Measurements from ENCODE around the gene DES.

DES gene

GRCh38 chr2:219429958-219430606 lies 11.9 kb downstream of the DES start:
- TF ChIP-seq, protein P1, sequence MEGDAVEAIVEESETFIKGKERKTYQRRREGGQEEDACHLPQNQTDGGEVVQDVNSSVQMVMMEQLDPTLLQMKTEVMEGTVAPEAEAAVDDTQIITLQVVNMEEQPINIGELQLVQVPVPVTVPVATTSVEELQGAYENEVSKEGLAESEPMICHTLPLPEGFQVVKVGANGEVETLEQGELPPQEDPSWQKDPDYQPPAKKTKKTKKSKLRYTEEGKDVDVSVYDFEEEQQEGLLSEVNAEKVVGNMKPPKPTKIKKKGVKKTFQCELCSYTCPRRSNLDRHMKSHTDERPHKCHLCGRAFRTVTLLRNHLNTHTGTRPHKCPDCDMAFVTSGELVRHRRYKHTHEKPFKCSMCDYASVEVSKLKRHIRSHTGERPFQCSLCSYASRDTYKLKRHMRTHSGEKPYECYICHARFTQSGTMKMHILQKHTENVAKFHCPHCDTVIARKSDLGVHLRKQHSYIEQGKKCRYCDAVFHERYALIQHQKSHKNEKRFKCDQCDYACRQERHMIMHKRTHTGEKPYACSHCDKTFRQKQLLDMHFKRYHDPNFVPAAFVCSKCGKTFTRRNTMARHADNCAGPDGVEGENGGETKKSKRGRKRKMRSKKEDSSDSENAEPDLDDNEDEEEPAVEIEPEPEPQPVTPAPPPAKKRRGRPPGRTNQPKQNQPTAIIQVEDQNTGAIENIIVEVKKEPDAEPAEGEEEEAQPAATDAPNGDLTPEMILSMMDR (IDR thresholded peaks at IDR 0.05; ENCODE audit: insufficient read depth, low read length, missing control alignments), result no peak
- ChIA-PET POLR2A (interaction anchor here (0.6 kb wide), 1 partner anchor 12 kb away, joined by 5 read pairs; no protein-coding TSS in a partner anchor), CTCF (interaction anchor here (0.7 to 6.3 kb wide), 20 partner anchors 10 to 260 kb away, joined by 3 to 59 read pairs (median 5); partner anchors contain the start of genes DES and GMPPA)
- H3K4me3 ChIP-seq (ENCODE audit: low read depth, low read length), result no peak overlapping the region
- no peak for DNase-seq (ENCODE audit: low read depth, low spot score)

GRCh38 chr2:219430633-219431615 lies 12.7 kb downstream of the DES start:
- no peak overlapping the region for H3K4me3 ChIP-seq (ENCODE audit: low read depth, low read length)
- ChIA-PET CTCF (interaction anchor here (0.7 to 6.3 kb wide), 23 partner anchors 10 to 259 kb away, joined by 3 to 59 read pairs (median 5); partner anchors contain the start of genes DES and GMPPA), POLR2A (interaction anchor here (0.6 kb wide), 1 partner anchor 11 kb away, joined by 5 read pairs; no protein-coding TSS in a partner anchor)
- no peak for DNase-seq (ENCODE audit: low read depth, low spot score)
- TF ChIP-seq, protein P1 (IDR thresholded peaks at IDR 0.05; ENCODE audit: insufficient read depth, low read length, missing control alignments), result peak; percentile 48

DNA sequence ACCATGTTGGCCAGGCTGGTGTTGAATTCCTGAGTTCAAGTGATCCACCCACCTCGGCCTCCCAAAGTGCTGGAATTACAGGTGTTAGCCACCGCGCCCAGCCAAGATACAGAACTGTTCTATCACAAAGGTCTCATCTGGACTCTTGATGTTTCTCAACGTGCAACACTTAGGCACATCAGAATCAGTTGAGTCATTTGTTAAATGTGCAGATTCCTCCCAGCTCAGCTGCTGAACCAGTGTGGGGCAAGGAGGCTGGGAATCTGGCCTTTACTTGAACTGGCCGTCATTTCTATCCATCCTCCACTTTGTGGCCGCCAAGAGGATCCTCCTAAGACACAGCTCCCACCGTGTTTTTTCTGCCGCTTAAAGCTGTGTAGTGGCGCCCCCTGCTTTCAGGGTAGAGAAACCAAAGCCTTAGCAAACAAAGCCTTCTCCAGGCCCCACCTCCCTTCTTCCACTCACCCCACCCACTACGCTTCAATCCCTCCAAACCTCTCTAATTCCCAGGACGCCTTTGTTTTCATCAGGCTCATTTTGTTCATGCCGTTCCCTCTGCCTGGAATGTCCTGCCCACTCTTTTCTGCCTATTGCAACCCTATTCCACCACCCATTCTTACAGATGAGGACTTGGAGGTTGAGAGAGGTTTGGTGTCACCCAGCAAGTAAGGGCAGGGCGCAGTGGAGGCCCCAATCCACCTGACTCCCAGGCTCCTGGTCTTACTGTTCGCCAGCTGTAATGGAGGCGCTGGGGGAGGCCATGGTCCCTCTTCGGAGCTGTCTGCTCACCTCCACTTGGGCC lies 15.7 kb downstream of the DES start:
- ChIA-PET POLR2A (no interaction called here), CTCF (interaction anchor here (0.7 to 5.2 kb wide), 16 partner anchors 9 to 95 kb away, joined by 3 to 50 read pairs (median 4); no protein-coding TSS in a partner anchor)
- TF ChIP-seq, protein P1 (IDR thresholded peaks at IDR 0.05; ENCODE audit: insufficient read depth, low read length, missing control alignments), result peak; percentile 49
- DNase-seq (ENCODE audit: low read depth, low spot score), result no peak
- no peak overlapping the region for H3K4me3 ChIP-seq (ENCODE audit: low read depth, low read length)

DNA sequence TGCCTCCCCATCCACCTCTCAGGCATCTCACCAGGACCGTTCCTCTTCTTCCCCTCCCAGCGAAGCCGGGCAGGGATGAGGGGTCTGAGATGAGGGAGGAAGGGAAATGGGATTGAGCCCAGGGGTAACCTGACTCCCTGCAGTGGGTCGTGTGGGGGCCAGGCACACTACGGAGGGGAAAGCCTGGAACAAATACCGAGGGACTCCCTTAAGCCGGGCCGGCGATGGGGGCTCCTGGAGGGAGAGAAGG lies 16.2 kb downstream of the DES start:
- DNase-seq (ENCODE audit: low read depth, low spot score), result no peak
- TF ChIP-seq, protein P1 (IDR thresholded peaks at IDR 0.05; ENCODE audit: insufficient read depth, low read length, missing control alignments), result no peak
- POLR2A ChIA-PET, result no interaction called here
- CTCF ChIA-PET, result interaction anchor here (1.1 to 5.2 kb wide), 13 partner anchors 8 to 95 kb away, joined by 3 to 50 read pairs (median 5); no protein-coding TSS in a partner anchor
- H3K4me3 ChIP-seq (ENCODE audit: low read depth, low read length), result no peak overlapping the region

DNA sequence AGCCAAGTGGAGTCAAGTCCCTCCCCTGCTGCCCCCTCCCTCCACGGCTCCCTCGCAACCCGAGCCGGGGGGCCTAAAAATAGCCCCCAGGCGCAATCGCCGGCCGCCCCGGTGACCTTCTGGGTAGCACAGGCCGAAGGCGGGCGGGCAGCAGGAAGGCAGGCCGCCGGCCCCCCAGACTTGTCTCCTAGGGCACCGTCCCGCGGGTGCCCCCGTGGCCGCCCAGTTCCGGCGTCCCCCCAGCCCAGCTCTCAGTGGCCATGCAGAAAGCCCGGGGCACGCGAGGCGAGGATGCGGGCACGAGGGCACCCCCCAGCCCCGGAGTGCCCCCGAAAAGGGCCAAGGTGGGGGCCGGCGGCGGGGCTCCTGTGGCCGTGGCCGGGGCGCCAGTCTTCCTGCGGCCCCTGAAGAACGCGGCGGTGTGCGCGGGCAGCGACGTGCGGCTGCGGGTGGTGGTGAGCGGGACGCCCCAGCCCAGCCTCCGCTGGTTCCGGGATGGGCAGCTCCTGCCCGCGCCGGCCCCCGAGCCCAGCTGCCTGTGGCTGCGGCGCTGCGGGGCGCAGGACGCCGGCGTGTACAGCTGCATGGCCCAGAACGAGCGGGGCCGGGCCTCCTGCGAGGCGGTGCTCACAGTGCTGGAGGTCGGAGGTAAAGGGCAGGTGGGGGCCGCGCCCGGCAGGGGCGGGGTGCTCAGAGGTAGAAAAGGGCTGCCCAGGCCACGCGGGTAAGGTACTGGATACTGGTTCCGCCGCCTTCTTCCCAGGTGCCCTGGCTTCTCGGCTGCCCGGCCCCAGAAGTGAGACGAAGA lies 16.7 kb downstream of the DES start, which contains the start of gene SPEG:
Gene SPEG (plus strand): TSS at position 126 of the 808 bp plus-strand sequence. CDS start 135 bp downstream, at position 261.
- CTCF ChIA-PET, result interaction anchor here (1.1 to 5.2 kb wide), 14 partner anchors 8 to 94 kb away, joined by 3 to 50 read pairs (median 5); no protein-coding TSS in a partner anchor
- no peak within 1 kb of the TSS for H3K4me3 ChIP-seq (ENCODE audit: low read depth, low read length)
- TF ChIP-seq, protein P1 (IDR thresholded peaks at IDR 0.05; ENCODE audit: insufficient read depth, low read length, missing control alignments), result no peak
- no peak for DNase-seq (ENCODE audit: low read depth, low spot score)
- POLR2A ChIA-PET, result no interaction called here

All from AG04449 (cell line).